GM10266 (cell line): ENCODE results near the gene ITGAL.

Source experiments
- DNase-seq: peaks from one replicate; pipeline ENCODE4 v3.0.0; 2012; ENCODE audit errors: extremely low spot score
- CTCF ChIP-seq: IDR thresholded peaks from 2 replicates; pipeline ENCODE4 v1.5.1; 2012; ENCODE audit warnings: mild to moderate bottlenecking, low read depth; ENCODE audit not compliant: control insufficient read depth, insufficient read depth; ENCODE audit errors: missing control alignments

Gene ITGAL

GRCh38 chr16:30494709-30495108 is 22.2 kb downstream of the ITGAL start:
- no peak for DNase-seq
- no peak for TF ChIP-seq CTCF

GRCh38 chr16:30499284-30499683 is 26.7 kb downstream of the ITGAL start:
- DNase-seq: no peak
- TF ChIP-seq CTCF: no peak

GRCh38 chr16:30503403-30504296 is 31.1 kb downstream of the ITGAL start:
- TF ChIP-seq CTCF: no peak
- no peak for DNase-seq

GRCh38 chr16:30509081-30509765 is 36.7 kb downstream of the ITGAL start:
- no peak for DNase-seq
- no peak for TF ChIP-seq CTCF

- TF ChIP-seq CTCF: no peak
- DNase-seq: no peak
These were observed 37.9 kb downstream of the ITGAL start for GRCh38 chr16:30510376-30510938.

GRCh38 chr16:30511509-30511908 is 39.0 kb downstream of the ITGAL start:
- no peak for DNase-seq
- TF ChIP-seq CTCF: no peak
